Fibroblast of skin of left biceps (primary cell): ENCODE measurements around the gene NYAP1.
"Not testable (repeated sequence)": the region's sequence is repeated elsewhere in the genome, so short reads cannot be mapped to it uniquely, and the experiment has no call there.

ENCODE experiments used
- DNase-seq, 2 experiments: peaks; one replicate each; pipeline ENCODE4 v3.0.0-alpha.2; 2013; ENCODE audit warnings: low read depth in 2 of 2

Gene NYAP1

DNA sequence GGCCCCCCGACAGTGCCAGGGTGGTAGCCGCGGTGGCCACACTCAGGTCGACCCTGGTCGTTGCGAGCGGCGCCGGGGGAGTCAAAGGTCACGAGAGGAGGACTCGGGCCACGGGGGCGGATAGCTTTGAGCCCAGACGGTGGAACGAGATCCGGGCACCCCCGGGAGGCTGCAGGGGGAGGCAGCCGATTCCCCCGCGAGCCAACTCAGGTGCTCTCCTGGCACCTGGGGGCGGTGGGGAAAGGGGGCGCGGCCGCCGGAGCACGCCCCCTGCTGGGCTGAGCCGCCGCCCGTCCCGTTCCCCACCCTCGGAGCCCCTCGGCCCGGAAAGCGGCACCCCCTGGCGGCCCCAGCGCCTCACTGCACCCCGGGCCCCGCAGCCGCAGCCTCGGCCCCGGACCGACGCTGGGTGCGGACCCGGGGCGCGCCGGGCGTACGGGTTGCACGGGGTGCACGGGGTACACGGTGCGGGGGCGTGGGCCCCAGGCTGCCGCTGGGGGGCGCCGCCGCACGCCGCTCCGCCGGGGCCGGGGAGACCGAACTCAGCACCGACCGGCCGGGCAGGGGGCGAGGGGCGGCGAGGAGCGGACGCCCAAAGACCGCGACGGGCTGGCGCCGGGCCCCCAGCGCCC lies 521 bp upstream of the NYAP1 start:
- DNase-seq, result no peak

DNA sequence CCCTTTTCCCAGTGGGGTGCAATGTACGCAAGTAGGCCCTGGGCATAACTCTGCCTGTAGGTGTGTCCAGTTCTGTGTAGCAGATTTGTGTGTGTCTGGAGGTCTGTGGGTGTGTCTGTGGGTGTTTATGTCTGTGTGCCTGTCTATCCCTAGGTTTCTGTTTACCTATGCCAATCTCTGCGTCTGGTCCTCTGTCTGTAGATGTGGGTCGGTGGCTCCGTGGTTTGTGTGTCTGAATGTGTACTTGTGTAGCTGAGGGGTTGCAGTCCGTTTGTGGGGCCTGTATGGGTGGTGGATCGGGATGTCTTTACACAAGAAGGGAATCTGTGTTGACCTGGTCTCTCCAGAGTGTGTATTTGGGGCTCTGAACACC lies 932 bp downstream of the NYAP1 start:
- no peak for DNase-seq

DNA sequence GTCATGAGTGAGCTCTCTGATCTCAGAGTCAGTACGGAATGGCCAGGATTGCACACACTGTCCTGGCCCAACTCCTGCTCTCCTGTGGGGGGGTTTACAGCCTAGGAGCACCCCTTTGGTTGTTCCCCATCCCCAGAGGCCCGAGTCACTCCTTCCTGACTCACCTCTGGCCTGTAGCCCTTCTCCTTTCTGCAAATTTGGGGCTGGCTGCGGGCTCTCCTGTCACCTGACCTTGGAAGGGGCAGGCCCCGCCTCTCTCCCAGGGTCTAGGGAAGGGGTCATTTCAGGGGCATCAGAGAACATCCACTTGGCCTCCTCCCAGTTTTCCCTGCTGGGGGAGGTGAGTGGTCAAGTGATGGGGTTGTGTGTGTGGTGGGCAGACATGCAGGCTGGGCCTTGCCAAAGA lies 1.7 kb downstream of the NYAP1 start:
- no peak for DNase-seq

DNA sequence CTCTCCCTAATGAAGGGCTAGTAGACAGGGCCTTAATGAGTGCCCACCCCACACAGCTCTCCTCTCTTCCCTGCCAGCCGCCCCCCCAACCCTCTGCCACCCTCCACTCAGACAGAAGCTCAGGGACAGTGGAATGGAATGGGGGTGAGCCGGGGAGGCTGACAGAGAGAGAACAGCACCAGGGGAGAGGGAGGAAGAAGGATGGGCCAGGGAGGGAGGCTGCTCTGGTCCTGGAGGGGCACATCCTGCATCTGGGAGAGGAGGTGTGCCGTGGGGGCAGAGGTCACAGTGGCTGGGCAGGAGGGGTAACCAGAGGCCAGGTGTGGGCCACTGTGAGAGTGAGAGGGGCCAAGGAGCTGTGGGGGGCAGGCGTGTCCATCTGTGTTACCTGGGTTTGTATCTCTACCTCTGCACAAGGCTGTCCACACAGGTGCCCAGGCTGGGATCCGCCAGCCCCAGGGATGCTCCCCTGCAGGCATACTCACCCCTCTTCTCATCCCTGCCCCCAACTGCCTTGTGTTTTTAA lies 2.4 kb downstream of the NYAP1 start:
- no peak for DNase-seq

DNA sequence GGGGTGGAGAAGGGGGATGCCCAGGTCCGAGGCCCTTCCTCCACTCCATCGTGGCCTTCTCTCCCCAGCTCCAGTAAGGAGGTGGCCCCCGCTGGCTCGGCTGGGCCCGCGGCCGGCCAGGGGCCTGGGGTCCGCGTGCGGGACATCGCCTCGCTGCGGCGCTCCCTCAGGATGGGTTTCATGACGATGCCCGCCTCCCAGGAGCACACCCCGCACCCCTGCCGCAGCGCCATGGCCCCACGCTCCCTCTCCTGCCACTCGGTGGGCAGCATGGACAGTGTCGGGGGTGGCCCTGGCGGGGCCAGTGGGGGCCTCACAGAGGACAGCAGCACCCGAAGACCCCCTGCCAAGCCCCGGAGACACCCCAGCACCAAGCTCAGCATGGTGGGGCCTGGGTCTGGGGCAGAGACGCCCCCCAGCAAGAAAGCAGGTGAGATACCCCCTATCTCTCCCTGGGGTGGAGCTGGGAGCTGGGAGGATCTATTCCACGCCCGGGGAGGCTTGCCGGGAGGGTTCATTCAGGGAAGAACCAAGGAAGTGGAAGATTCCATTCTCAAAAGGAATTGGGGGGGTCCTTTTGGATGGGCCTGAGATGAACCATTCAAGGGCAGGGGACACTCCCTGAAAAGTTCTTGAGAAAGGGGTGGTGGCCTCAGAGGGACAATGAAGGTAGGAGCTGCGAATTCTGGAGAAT lies 3.2 kb downstream of the NYAP1 start:
- DNase-seq, result no peak

DNA sequence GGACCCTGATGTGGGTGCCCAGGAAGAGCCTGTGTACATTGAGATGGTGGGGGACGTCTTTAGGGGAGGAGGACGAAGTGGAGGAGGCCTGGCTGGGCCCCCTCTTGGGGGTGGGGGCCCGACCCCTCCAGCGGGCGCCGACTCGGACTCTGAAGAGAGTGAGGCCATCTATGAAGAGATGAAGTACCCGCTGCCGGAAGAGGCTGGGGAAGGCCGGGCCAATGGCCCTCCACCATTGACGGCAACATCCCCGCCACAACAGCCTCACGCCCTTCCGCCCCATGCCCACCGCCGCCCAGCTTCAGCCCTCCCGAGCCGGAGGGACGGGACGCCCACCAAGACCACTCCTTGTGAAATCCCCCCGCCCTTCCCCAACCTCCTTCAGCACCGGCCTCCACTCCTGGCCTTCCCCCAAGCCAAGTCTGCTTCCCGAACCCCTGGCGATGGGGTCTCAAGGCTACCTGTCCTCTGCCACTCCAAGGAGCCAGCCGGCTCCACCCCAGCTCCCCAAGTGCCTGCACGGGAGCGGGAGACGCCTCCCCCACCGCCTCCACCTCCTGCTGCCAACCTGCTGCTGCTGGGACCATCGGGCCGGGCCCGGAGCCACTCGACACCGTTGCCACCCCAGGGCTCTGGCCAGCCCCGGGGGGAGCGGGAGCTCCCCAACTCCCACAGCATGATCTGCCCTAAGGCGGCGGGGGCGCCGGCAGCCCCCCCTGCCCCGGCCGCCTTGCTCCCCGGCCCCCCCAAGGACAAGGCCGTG lies 4.8 kb downstream of the NYAP1 start:
- DNase-seq, result no peak

DNA sequence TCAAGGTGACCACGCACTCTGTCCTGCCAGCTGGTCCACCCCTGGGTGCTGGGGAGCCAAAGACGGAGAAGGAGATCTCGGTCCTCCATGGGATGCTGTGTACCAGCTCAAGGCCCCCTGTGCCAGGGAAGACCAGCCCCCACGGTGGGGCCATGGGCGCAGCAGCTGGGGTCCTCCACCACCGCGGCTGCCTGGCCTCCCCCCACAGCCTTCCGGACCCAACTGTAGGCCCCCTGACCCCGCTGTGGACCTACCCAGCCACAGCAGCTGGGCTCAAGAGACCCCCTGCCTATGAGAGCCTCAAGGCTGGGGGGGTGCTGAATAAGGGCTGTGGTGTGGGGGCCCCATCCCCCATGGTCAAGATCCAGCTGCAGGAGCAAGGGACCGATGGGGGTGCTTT lies 5.4 kb downstream of the NYAP1 start:
- DNase-seq, result no peak

DNA sequence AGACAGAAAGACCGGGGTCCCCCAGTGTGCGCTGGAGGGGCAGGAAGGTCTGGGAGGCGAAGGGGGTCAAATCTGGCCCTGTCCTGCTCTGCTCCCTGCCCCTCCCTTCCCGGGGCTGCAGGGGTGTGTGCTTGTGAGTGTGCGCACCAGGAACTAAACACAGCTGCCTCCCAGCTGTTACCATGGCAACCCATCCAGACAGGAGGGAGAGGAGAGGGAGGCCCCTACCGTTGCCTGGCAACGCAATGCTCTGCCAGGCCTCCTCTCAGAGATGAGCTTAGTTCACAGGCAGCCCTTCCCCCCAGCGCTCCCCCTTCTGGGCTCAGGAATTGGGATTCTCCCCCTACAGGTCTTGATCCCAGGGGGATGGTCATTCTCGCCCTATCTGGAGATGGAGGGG lies 6.1 kb downstream of the NYAP1 start:
- peak; percentile 87 to 89 for DNase-seq

DNA sequence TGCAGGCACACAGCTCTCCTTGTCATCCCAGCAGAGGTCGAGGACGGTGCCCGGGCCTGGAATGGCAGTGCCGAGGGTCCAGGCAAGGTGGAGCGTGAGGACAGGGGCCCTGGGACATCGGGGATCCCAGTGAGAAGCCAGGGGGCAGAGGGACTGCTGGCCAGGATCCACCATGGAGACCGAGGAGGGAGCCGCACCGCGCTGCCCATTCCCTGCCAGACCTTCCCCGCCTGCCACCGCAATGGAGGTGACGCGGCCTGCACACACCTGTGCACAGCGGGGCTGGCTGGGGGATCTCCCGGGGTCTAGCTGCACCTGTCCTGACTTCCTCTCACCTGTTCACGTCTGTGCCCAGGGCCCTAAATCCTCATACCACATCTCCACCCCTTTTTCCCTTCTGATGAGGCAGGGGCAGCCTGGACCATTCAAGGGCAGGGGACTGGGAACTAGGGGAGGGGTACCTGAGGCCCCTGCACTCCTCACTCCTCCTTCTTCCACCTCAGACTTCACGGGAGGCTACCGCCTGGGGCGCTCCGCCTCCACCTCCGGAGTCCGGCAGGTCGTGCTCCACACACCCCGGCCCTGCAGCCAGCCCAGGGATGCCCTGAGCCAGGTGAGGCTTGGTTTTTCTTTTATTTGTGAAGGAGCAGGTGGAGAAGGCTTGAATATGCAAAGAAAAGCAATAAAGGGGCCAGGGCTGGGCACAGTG lies 6.9 kb downstream of the NYAP1 start:
- no peak for DNase-seq

DNA sequence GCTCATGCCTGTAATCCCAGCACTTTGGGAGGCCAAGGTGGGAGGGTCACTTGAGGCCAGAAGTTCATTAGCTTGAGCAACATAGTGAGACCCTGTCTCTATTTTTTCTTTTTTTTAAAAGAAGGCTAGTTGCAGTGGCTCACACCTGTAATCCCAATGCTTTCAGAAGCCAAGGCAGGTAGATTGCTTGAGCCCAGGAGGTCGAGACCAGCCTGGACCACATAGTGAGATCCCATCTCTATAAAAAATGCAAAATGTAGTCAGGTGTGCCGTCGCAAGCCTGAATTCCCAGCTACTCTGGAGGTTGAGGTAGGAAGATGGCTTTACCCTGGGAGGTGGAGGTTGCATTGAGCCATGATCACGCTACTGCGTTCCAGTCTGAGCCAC lies 7.5 kb downstream of the NYAP1 start:
- no peak for DNase-seq

DNA sequence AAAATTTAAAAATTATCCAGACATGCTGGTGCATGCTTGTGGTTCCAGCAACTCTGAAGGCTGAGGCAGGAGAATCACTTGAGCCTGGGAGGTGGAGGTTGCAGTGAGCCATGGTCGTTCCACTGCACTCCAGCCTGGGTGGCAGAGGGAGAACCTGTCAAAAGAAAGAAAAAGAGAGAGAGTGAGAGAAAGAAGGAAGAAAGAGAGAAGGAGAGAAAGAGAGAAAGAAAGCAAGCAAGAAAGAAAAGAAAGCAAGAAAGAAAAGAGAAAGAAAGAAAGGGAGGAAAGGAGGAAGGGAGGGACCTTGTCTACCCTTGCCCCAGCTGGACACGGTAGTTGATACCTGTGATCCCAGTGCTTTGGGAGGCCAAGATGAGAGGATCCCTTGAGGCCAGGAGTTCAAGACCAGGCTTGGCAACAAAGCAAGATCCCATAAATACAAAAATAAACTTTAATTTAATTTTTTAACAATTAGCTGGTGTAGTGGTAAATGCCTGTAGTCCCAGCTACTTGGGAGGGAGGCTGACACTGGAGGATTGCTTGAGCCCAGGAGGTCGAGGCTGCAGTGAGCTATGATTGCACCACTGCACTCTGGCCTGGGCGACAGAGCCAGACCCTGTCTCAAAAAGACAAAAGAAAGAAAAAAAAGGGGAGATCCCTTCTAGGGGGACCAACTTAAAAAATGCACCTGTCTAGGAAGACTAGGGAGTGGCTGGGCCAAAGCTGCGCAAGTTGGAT lies 9.2 kb downstream of the NYAP1 start:
- DNase-seq, result no peak

DNA sequence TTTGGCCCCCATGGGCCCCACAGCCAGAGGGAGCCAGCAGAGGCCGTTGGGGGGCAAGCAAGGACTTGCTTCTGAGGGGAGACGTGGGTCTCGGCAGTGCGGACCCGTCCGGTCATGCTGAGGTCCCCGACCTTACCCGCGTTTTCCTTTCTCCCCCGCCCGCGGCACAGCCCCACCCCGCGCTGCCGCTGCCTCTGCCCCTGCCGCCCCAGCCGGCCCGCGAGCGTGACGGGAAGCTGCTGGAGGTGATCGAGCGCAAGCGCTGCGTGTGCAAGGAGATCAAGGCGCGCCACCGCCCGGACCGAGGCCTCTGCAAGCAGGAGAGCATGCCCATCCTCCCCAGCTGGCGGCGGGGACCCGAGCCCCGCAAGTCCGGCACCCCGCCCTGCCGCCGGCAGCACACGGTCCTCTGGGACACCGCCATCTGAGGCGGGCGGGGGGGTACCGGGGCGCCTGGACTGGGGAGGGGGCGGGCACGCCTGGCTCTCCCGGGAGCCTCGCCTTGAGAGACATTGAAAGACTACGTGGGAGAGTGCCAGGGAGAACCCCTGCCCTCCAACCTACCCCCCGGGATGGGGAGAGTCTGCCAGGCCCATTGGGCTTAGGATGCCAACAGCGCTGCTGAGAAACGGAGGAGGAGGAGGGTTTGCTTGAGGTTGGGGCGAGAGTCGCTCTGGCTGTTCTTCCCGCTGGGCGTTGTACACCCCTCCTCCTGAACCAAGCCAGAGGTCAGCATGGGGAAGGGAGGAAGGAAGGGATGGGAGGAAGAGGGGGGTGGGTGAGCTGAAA lies 9.9 kb downstream of the NYAP1 start:
- no peak for DNase-seq

DNA sequence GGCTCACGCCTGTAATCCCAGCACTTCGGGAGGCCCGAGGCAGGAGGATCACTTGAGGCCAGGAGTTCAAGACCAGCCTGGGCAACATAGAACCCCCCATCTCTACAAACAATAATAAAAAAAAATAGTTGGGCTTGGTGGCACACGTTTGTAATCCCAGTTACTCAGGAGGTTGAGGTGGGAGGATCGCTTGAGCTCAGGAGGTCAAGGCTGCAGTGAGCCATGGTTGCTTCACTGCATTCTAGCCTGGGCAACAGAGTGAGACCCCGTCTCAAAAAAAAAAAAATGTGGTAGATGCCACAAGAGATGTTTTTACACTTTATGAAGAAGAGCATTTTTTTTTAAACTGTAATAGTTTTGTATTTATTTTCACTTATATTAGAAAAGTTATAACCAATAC lies 12.8 kb downstream of the NYAP1 start:
- no peak for DNase-seq

DNA sequence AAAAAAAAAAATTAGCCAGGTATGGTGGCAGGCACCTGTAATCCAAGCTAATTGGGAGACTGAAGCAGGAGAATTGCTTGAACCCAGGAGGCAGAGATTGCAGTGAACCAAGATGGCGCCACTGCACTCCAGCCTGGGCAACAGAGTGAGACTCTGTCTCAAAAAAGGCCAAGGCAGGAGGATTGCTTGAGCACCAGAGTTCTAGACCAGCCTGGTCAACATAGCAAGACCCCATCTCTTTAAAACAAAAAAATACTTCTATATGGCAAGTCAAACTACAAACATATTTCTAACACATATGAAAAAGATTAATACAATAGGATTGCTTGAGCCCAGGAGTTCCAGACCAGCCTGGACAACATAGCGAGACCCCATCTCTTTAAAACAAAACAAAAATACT lies 17.0 kb downstream of the NYAP1 start:
- DNase-seq, result not testable (repeated sequence)

DNA sequence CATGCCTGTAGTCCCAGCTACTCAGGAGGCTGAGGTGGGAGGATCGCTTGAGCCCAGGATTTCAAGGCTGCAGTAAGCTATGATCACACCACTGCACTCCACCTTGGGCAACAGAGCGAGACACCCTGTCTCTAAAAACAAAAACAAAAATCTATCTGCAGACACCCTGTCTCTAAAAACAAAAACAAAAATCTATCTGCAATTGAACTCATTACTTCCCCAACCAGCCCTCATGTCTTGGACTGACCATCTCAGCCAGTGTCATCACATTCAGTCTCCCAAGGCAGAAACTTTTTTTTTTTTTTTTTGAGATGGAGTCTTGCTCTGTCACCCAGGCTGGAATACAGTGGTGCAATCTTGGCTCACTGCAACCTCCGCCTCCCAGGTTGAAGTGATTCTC lies 20.3 kb downstream of the NYAP1 start:
- not testable (repeated sequence) for DNase-seq

DNA sequence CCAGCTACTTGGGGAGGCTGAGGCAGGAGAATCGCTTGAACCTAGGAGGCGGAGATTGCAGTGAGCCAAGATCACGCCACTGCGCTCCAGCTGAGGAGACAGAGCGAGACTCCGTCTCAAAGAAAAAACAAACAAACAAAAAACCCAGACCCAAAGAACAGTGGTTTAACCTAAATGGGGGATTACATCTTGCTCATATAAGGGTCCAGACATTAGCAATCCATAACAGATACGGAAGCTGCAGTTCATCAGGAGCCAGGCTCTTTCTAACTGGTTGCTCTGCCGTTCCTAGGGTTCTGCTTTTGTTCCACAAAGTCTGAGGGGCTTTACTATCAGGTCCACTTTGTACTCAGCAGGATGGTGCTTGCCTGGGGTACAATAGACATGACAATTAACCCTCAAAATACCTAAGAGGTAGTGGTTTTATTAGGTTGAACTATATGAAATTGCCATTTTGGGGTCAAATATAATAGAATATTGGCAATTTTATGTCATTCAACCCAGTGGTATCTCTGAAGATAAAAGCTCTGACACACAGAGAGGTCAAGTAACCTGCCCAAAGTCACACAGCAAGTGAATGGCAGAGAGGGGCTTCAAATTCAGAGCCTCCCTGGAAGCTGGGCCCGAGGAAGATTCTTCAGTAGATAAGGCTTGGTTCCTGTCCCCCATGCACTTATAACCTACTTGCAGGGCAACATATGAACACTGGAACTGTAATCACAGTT lies 21.3 kb downstream of the NYAP1 start:
- DNase-seq, result no peak

DNA sequence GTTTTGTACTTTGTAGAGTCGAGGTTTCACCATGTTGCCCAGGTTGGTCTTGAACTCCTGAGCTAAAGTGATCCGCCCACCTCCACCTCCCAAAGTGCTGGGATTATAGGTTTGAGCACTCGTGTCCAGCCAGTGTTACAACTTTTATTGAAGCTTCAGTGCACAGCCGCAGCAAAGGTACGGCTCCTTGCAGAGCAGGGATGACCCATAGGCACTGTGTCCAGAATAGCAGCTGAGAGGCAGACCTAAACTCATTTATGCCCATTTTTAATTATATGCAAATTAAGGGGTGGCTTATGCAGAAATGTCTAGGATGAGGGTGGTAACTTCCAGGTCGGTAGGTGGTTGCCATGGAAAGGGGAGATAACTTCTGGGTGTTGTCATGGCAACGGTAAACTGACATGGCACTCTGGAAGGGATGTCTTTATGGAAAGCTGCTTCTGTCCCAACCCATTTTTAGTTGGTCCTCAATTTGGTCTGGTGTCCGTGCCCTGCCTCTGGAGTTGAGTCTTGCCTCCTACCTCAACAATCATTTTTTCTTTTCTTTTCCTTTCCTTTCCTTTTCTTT lies 22.7 kb downstream of the NYAP1 start:
- DNase-seq, result no peak

DNA sequence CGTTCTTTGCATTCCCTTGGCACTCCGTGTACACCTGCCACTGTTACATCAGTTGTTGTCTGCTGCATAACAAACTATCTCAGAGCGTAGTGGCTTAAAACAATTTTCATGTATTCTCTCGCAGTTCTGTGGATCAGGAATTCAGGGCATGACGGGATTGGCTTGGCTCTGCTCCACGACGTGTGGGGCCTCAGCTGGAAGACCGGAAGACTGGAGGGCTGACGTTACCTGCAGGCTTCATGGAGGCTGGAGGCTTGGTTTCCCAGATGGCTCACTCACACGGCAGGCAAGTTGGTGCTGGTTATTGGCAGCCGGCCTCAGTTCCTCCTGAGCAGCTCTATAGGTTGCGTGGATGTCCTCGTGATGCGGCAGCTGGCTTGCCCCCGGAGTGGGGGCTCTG lies 25.5 kb downstream of the NYAP1 start:
- peak; percentile 76 for DNase-seq

DNA sequence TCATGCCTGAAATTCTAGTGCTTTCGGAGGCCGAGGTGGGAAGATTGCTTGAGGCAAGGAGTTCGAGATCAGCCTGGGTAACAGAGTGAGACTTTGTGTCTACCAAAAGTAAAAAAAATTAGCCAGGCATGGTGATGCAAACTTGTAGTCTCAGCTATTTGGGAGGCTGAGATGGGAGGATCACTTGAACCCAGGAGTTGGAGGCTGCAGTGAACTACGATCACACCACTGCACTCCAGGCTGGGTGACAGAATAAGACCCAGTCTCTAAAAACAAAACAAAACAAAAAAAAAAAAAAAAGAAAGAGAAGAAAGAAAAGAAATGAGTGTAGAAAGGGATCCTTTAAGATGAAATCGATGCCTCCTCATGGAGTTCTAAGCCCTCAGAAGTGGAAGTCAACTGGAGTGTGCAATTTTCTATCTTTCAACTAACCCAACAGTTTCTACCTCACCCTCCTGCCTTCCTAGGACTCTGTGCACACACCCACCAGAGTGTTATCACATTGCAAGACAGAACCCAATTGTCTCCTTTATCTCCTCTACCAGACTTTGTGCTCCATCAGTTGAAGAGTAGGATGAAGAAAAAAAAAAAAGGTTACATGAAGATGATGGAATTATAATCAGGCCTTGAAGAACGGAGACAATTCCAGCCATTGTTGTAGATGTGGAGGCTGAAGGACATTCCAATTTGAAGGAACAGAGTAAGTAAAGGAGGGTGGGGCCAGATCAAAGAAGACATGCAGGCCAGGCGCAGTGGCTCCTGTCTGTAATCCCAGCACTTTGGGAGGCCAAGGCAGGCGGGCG lies 26.9 kb downstream of the NYAP1 start:
- DNase-seq, result no peak
